Choroid plexus epithelial cell (primary cell): ENCODE results near the gene CASP7.

ENCODE experiments used
- DNase-seq: peaks from one replicate; pipeline ENCODE4 v3.0.0-alpha.2; 2010; ENCODE audit warnings: low read depth
- H3K4me3 ChIP-seq: 2 replicates; pipeline ENCODE4 v1.5.1; 2011; ENCODE audit warnings: low read depth, mild to moderate bottlenecking, control low read depth, low read length, moderate library complexity
- CTCF ChIP-seq: conservative IDR thresholded peaks from 2 replicates; pipeline ENCODE4 v1.5.1; 2011; ENCODE audit warnings: low read depth, mild to moderate bottlenecking, control low read depth, inconsistent platforms, low read length, moderate library complexity

CASP7 gene

DNA sequence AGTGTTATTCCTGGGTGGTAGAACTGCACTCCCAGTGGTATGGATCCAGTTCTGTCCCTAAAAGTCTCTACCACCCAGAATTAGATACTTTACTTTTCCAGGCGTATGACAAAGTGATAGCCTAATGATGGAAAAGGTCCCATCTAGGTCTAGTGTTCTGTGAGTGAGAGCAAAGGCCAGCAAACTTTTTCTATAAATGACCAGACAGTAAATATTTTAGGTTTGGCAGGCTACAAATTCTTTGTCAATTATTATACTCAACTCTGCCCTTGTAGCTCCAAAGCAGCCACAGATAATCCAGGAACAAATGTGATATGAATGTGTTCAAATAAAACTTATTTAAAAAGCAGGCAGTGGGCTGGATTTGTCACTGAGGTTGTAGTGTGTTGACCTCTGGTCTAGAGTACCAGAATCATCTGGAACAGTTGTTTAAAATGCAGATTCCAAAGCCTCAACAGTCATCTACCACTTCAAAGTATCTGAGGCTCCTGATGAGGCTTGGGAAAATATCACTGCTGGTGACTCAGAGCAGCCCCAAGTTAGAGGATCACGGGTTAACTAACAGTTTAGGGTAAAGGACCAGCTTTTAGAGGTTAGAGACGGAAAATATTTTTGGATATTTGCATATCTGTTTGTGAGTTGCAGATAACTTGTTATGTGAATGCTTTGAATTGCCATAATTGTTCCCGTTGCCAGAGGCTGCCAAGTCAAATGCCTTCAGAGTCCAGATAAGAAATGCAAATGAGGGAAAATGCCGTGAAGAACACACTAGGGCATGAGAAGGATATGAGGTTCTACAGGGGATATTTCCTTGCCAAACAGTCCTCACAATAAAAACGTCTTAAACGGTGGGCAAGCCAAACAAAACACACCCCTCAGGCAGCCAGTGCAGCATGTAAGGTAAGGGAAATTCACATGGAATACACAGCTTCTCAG lies 35.3 kb upstream of the CASP7 start:
- H3K4me3 ChIP-seq: no peak overlapping the region
- peak; percentile 75 for DNase-seq
- no peak for TF ChIP-seq CTCF

GRCh38 chr10:113646336-113647201 lies 33.1 kb upstream of the CASP7 start:
- no peak for TF ChIP-seq CTCF
- no peak for DNase-seq
- no peak overlapping the region for H3K4me3 ChIP-seq

DNA sequence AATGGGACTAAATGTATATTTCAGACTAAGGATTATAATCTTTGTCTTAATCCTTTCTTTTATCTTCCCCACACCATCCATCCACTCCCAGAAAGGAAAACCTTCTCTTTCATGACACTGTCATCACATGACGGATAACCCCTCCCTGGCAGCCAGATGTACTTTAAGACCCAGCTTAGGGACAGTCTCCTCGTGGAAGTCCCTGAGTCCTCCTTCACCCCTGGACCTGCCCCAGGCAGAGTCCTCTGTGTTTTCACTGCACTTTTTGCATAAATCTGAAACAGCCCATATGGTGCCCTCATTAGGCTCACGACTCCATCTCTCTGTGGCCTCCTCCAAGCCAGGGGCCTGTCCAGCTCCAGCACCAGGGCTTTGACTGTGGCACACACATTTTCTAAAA lies 31.9 kb upstream of the CASP7 start:
- no peak overlapping the region for H3K4me3 ChIP-seq
- DNase-seq: no peak
- TF ChIP-seq CTCF: no peak

GRCh38 chr10:113648478-113648877 lies 31.2 kb upstream of the CASP7 start:
- no peak for TF ChIP-seq CTCF
- DNase-seq: peak; percentile 13
- H3K4me3 ChIP-seq: no peak overlapping the region

DNA sequence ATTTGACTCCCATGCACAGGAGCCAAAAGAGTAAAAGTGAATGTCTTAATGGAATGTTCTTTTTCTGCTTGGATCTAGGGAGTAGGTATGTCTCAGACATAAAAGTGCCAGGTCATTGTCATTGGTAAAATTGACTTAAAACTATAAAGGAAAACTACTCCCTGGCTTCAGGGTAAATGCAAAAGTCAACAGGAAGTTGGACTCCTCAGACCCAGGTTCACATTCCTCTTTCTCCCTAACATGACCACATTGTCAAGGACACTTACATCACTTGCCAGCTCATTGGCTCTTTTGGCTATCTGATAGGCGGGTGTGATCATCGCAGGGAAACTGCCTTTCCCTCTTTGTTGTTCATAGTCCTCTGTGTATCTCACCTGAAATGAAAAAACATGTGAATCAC lies 29.5 kb upstream of the CASP7 start:
- no peak for TF ChIP-seq CTCF
- no peak for DNase-seq
- no peak overlapping the region for H3K4me3 ChIP-seq

GRCh38 chr10:113651021-113651420 lies 28.7 kb upstream of the CASP7 start:
- H3K4me3 ChIP-seq: no peak overlapping the region
- no peak for TF ChIP-seq CTCF
- DNase-seq: no peak
